NCI-H345 (cell line): ENCODE results near the gene ABLIM1.

Experiments
- DNase-seq: peaks from one replicate; lab custom pipeline; 2025; lab: John Stamatoyannopoulos, UW

ABLIM1 gene

GRCh38 chr10:114386452-114386851, 271.6 kb downstream of the ABLIM1 start:
- DNase-seq = no peak

- no peak for DNase-seq
Measured at GRCh38 chr10:114385557-114385956, 272.5 kb downstream of the ABLIM1 start.

- no peak for DNase-seq
Measured at GRCh38 chr10:114384601-114385000, 273.5 kb downstream of the ABLIM1 start.

- no peak for DNase-seq
Measured at GRCh38 chr10:114384181-114384580, 273.9 kb downstream of the ABLIM1 start.
